Prostate gland (tissue), 2 donors: Measurements from ENCODE around the gene WDR5B. TPM values are rescaled to one million over a fixed set of nuclear protein-coding genes. Genes with fewer than 3 reads are reported as not detected.

Source experiments
- DNase-seq: peaks from one replicate; pipeline ENCODE4 v3.0.0-alpha.2; 2019; ENCODE audit warnings: low spot score
- H3K27ac ChIP-seq, 2 donors: fragments of 200-600 bp; sonication (generic); 2 replicates each; pipeline ENCODE4 v1.5.1; 2017 to 2019
- H3K27me3 ChIP-seq: fragments of 200-600 bp; sonication (generic); replicated peaks from 2 replicates; pipeline ENCODE4 v1.5.1; 2019; ENCODE audit not compliant: insufficient read depth
- H3K36me3 ChIP-seq, 2 donors: fragments of 200-600 bp; sonication (generic); 1 replicate in 1 of 2; 2 replicates in 1 of 2; pipeline versions ENCODE4 v1.5.1 to v1.8.1; 2017 to 2019
- H3K4me1 ChIP-seq: fragments of 200-600 bp; sonication (generic); replicated peaks from 2 replicates; pipeline ENCODE4 v1.5.1; 2019
- H3K4me3 ChIP-seq, 2 donors: fragments of 200-600 bp; sonication (generic); 2 replicates each; pipeline ENCODE4 v1.5.1; 2017 to 2019
- H3K9me3 ChIP-seq: fragments of 200-600 bp; sonication (generic); 2 replicates; pipeline ENCODE4 v1.5.1; 2017
- CTCF ChIP-seq, 4 experiments: fragments of 200-600 bp in 2 of 4; fragments of 450-650 bp in 2 of 4; sonication (generic) in 2 of 4; IDR thresholded peaks; 1 replicate in 3 of 4; 2 replicates in 1 of 4; pipeline ENCODE4 v1.5.1; 2016 to 2019; ENCODE audit warnings: antibody characterized with exemption in 4 of 4, mild to moderate bottlenecking in 2 of 4, moderate library complexity in 2 of 4
- POLR2A ChIP-seq: fragments of 450-650 bp; IDR thresholded peaks from one replicate; pipeline ENCODE4 v1.6.1; 2016; ENCODE audit warnings: antibody characterized with exemption, mild to moderate bottlenecking
- POLR2AphosphoS5 ChIP-seq: sonication (generic); formaldehyde crosslinking; IDR thresholded peaks from one replicate; pipeline ENCODE4 v1.6.1; 2017; ENCODE audit warnings: antibody characterized with exemption
- WGBS: methylation state at CpG from one replicate; pipeline ENCODE4 v1.1.5; 2018; 5-methylcytosine and 5-hydroxymethylcytosine counted together
- intact Hi-C: fragments of 100-400 bp; cut with DNase I; formaldehyde crosslinking; loops from one replicate; pipeline ENCODE4 v1.14.2; 2022
- total RNA-seq, 2 donors: library from RNA; depleted of rRNA; stranded (reverse); fragments of >200 nt; gene quantifications; one replicate each; pipeline ENCODE4 v1.1.0, GENCODE V29; 2016

The WDR5B gene
- total RNA-seq, 2 donors from 2014 or later: 4.5 to 6.5 TPM

- H3K27ac ChIP-seq: peak overlapping the region in 1 of 2 donors; percentile 25
- intact Hi-C loops: loop anchor here (5.0 kb wide), 1 partner anchor 287 kb away; no protein-coding TSS in a partner anchor
- 61% methylated on average over 4 of the region's 4 CpGs for WGBS
Observed at GRCh38 chr3:122390665-122391064, 25.2 kb downstream of the WDR5B start.

GRCh38 chr3:122389892-122390291 lies 26.0 kb downstream of the WDR5B start:
- TF ChIP-seq CTCF (IDR thresholded peaks at IDR 0.05): no peak
- no peak for TF ChIP-seq POLR2AphosphoS5
- no peak for TF ChIP-seq POLR2A
- WGBS: 83% methylated on average over 4 of the region's 4 CpGs
- no peak for DNase-seq
- Histone ChIP-seq H3K9me3 (no peaks in the 10 kb centered on the region), H3K4me1 (peaks cover 5% of the 10 kb centered on the region), H3K4me3 (no peak overlapping the region), H3K36me3 (no peaks in the 10 kb centered on the region), H3K27me3 (no peaks in the 10 kb centered on the region), H3K27ac (no peak overlapping the region)
- intact Hi-C loops: loop anchor here (5.0 kb wide), 1 partner anchor 287 kb away; no protein-coding TSS in a partner anchor

More at GRCh38 chr3:122390665-122391064, 25.2 kb downstream of the WDR5B start:
- Histone ChIP-seq H3K4me1 (peaks cover 5% of the 10 kb centered on the region), H3K27me3 (no peaks in the 10 kb centered on the region), H3K36me3 (no peaks in the 10 kb centered on the region), H3K9me3 (no peaks in the 10 kb centered on the region), H3K4me3 (no peak overlapping the region)
- TF ChIP-seq POLR2A: no peak
- TF ChIP-seq POLR2AphosphoS5: no peak
- TF ChIP-seq CTCF (IDR thresholded peaks at IDR 0.05): no peak
- DNase-seq: no peak

- no peak for TF ChIP-seq CTCF (IDR thresholded peaks at IDR 0.05)
- no peak for TF ChIP-seq POLR2A
- TF ChIP-seq POLR2AphosphoS5: no peak
- Histone ChIP-seq H3K9me3 (no peaks in the 10 kb centered on the region), H3K27ac (no peak overlapping the region), H3K36me3 (no peaks in the 10 kb centered on the region), H3K27me3 (no peaks in the 10 kb centered on the region), H3K4me3 (no peak overlapping the region), H3K4me1 (peaks cover 5% of the 10 kb centered on the region)
- intact Hi-C loops: no loop called here
- DNase-seq: no peak
Observed at GRCh38 chr3:122389197-122389596, 26.7 kb downstream of the WDR5B start.

GRCh38 chr3:122387709-122388108 lies 28.2 kb downstream of the WDR5B start:
- WGBS: 88% methylated on average over 3 of the region's 3 CpGs
- TF ChIP-seq POLR2AphosphoS5: no peak
- no peak for TF ChIP-seq CTCF (IDR thresholded peaks at IDR 0.05)
- no peak for TF ChIP-seq POLR2A
- no peak for DNase-seq
- intact Hi-C loops: no loop called here
- no peaks in the 10 kb centered on the region for H3K9me3 ChIP-seq
- peaks cover 5% of the 10 kb centered on the region for H3K4me1 ChIP-seq
- no peak overlapping the region for H3K27ac ChIP-seq
- no peak overlapping the region for H3K4me3 ChIP-seq
- H3K27me3 ChIP-seq: no peaks in the 10 kb centered on the region
- H3K36me3 ChIP-seq: no peaks in the 10 kb centered on the region
